DND-41 (cell line): ENCODE data around the gene FAM184B.
A peak's percentile ranks its signal among the peaks of the same experiment; 100 is the strongest.

Experiments used
- ATAC-seq: fragments of 200-7000 bp; cut with Tn5 transposase; 3 replicates; pipeline ENCODE4 v1.9.1; 2021; ENCODE audit warnings: low read depth; ENCODE audit not compliant: insufficient read depth
- DNase-seq: peaks from one replicate; pipeline ENCODE4 v3.0.0-alpha.2; 2020
- H2AFZ ChIP-seq: 2 replicates; pipeline ENCODE4 v1.6.0; 2012; ENCODE audit warnings: low read depth, low read length
- H3K27ac ChIP-seq: 2 replicates; pipeline ENCODE4 v1.5.1; 2012; ENCODE audit warnings: low read length, inconsistent platforms
- H3K27me3 ChIP-seq: fragments of 200-600 bp; sonication (generic); 2 replicates; pipeline ENCODE4 v1.6.0; 2012; ENCODE audit warnings: low read length, mild to moderate bottlenecking, inconsistent platforms; ENCODE audit not compliant: insufficient read depth, poor library complexity
- H3K36me3 ChIP-seq: 2 replicates; pipeline ENCODE4 v1.5.1; 2012; ENCODE audit warnings: low read length, inconsistent platforms; ENCODE audit not compliant: insufficient read depth
- H3K4me1 ChIP-seq: 2 replicates; pipeline ENCODE4 v1.5.1; 2012; ENCODE audit warnings: mild to moderate bottlenecking, low read length; ENCODE audit not compliant: insufficient read depth
- H3K4me2 ChIP-seq: 2 replicates; pipeline ENCODE4 v1.6.0; 2012; ENCODE audit warnings: mild to moderate bottlenecking, moderate library complexity, low read length, inconsistent platforms; ENCODE audit not compliant: insufficient read depth
- H3K4me3 ChIP-seq, 2 experiments: fragments of 200-600 bp in 1 of 2; shearing (Covaris generic) in 1 of 2; 2 replicates each; pipeline ENCODE4 v1.5.1; 2012 to 2016; ENCODE audit warnings: inconsistent platforms in 2 of 2, low read length in 2 of 2, mild to moderate bottlenecking in 2 of 2, low read depth in 1 of 2, moderate library complexity in 1 of 2
- H3K79me2 ChIP-seq: 2 replicates; pipeline ENCODE4 v1.6.0; 2012; ENCODE audit warnings: low read length, inconsistent platforms; ENCODE audit not compliant: insufficient read depth
- H3K9ac ChIP-seq: 2 replicates; pipeline ENCODE4 v1.6.0; 2012; ENCODE audit warnings: low read depth, mild to moderate bottlenecking, inconsistent platforms, low read length, moderate library complexity
- H3K9me3 ChIP-seq: 2 replicates; pipeline ENCODE4 v1.5.1; 2012; ENCODE audit warnings: low read length, moderate library complexity, mild to moderate bottlenecking, inconsistent platforms; ENCODE audit not compliant: insufficient read depth, severe bottlenecking
- H4K20me1 ChIP-seq: 2 replicates; pipeline ENCODE4 v1.6.0; 2012; ENCODE audit warnings: low read length; ENCODE audit not compliant: insufficient read depth
- EZH2 ChIP-seq: IDR thresholded peaks from 3 replicates; pipeline ENCODE4 v1.6.1; 2012; ENCODE audit warnings: borderline replicate concordance, low read depth, mild to moderate bottlenecking, moderate library complexity, low read length, inconsistent platforms; ENCODE audit not compliant: severe bottlenecking
- TF ChIP-seq, protein P1 (sequence below): IDR thresholded peaks from 2 replicates; pipeline ENCODE4 v1.5.1; 2012; ENCODE audit warnings: borderline replicate concordance, low read length, moderate library complexity, mild to moderate bottlenecking; ENCODE audit not compliant: poor library complexity, severe bottlenecking; ENCODE audit errors: extremely low read depth

Gene FAM184B

DNA sequence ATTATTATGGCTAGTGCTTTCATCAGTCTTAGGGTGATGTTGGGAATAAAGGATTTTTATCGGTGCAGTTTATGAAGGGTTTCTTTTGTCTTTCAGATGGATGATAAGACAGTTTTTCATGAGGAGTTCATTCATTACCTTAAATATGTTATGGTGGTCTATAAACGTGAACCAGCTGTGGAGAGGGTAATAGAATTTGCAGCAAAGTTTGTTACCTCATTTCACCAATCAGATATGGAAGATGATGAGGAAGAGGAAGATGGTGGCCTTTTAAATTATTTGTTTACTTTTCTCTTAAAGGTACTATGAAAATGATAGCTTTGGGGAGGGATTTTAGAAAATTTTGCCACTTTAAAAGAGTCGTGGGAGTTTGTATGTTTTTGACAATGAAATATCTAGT lies 30.7 kb upstream of the FAM184B start:
- peak overlapping the region; percentile 92 for H3K9ac ChIP-seq
- no peaks in the 10 kb centered on the region for H3K9me3 ChIP-seq

DNA sequence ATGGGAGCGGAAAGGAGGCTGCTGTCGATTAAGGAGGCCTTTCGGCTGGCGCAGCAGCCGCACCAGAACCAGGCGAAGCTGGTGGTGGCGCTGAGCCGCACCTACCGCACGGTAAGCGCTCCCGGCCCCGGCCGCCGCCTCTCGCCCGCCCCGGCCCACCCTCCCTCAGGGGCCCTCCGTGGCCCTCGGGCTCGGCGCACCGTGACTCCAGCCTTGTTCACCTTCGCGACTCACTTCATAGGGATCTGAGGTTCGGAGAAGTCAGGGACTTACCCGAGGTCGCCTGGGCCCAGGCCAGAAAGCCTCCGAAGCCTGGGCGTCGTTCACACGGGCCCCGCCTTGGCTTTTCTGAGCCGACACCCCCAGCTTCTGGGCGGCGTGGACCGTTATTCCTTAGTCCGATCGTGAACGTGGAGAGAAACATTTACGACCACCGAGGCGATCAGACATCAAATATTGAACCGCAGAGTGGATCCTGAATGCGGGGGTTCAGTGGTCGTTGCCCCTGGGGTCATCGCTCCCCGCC lies 29.7 kb upstream of the FAM184B start:
- Histone ChIP-seq H3K36me3 (peaks cover 63% of the 10 kb centered on the region), H3K27me3 (no peaks in the 10 kb centered on the region), H3K4me1 (peaks cover 57% of the 10 kb centered on the region), H4K20me1 (peaks cover 49% of the 10 kb centered on the region), H3K79me2 (peaks cover 98% of the 10 kb centered on the region), H3K9me3 (no peaks in the 10 kb centered on the region), H3K4me2 (peak overlapping the region; percentile 81), H3K9ac (peak overlapping the region; percentile 92), H3K27ac (peak overlapping the region; percentile 97), H2AFZ (peak overlapping the region; percentile 85), H3K4me3 (peak overlapping the region; percentile 77 to 95)
- TF ChIP-seq EZH2: no peak
- TF ChIP-seq, protein P1, sequence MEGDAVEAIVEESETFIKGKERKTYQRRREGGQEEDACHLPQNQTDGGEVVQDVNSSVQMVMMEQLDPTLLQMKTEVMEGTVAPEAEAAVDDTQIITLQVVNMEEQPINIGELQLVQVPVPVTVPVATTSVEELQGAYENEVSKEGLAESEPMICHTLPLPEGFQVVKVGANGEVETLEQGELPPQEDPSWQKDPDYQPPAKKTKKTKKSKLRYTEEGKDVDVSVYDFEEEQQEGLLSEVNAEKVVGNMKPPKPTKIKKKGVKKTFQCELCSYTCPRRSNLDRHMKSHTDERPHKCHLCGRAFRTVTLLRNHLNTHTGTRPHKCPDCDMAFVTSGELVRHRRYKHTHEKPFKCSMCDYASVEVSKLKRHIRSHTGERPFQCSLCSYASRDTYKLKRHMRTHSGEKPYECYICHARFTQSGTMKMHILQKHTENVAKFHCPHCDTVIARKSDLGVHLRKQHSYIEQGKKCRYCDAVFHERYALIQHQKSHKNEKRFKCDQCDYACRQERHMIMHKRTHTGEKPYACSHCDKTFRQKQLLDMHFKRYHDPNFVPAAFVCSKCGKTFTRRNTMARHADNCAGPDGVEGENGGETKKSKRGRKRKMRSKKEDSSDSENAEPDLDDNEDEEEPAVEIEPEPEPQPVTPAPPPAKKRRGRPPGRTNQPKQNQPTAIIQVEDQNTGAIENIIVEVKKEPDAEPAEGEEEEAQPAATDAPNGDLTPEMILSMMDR: peak; percentile 6
- ATAC-seq (peak; percentile 49), DNase-seq (peak; percentile 46)

More for the DNA sequence above, 30.7 kb upstream of the FAM184B start:
- H3K27ac ChIP-seq: peak overlapping the region; percentile 97
- TF ChIP-seq EZH2: no peak
- peaks cover 59% of the 10 kb centered on the region for H3K4me1 ChIP-seq
- H3K79me2 ChIP-seq: peaks cover 98% of the 10 kb centered on the region
- peaks cover 51% of the 10 kb centered on the region for H4K20me1 ChIP-seq
- H2AFZ ChIP-seq: no peak overlapping the region
- no peaks in the 10 kb centered on the region for H3K27me3 ChIP-seq
- peak overlapping the region; percentile 81 for H3K4me2 ChIP-seq
- H3K36me3 ChIP-seq: peaks cover 67% of the 10 kb centered on the region
- peak overlapping the region; percentile 77 to 95 for H3K4me3 ChIP-seq
- DNase-seq: no peak
- ATAC-seq: no peak

DNA sequence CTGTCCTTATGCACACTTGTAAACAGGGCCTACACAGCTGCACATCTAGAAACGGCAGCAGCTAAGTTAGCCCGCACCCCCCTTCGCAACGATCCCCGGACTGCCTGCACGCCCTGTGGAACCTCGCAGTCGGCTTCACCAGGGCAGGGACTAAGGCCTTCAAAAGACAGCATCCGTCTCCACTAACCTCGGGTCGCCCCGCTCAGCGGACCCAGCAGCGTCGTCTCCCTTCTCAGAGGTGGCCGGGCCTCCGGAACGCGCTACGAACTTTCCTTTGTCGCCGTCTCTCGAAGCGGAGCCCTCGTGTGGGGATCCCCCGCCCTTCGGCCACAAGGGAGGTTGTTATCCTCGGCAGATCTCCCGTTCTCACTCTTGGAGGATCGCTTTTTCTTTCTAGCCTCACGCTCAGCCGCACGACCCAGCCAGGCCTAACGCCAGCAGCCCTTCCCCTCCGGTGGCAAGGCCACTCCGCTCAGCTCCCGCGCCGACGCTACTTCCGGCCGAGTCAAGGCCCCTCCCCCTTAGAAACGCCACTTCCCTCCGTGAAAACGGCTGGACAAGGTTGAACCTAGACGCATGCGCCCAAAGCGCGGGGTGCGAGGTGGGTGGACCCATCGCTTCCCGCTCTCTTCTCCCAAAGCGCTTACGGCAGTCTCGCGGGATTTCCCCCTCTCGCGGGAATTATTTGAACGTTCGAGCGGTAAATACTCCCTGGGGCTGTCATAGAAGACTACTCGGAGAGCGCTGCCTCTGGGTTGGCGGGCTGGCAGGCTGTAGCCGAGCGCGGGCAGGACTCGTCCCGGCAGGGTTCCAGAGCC lies 29.0 kb upstream of the FAM184B start, which contains the start of the genes DCAF16 and NCAPG:
Gene DCAF16, minus strand, starts transcription at position 498 of the 818 bp plus-strand sequence. CDS start 6,616 bp downstream, outside the sequence.
Gene NCAPG, plus strand, starts transcription at position 720 of the 818 bp plus-strand sequence. CDS start 99 bp downstream, outside the sequence.
- Histone ChIP-seq H3K4me3 (peak within 1 kb of the TSS; percentile 77 to 95), H3K27ac (peak within 1 kb of the TSS; percentile 97), H3K4me1 (peaks cover 58% of the 10 kb centered on the region), H3K9ac (peak within 1 kb of the TSS; percentile 92), H4K20me1 (peaks cover 53% of the 10 kb centered on the region), H3K36me3 (peaks cover 63% of the 10 kb centered on the region), H3K9me3 (no peaks in the 10 kb centered on the region), H3K4me2 (peak within 1 kb of the TSS; percentile 95), H2AFZ (peak within 1 kb of the TSS; percentile 85), H3K79me2 (peaks cover 98% of the 10 kb centered on the region), H3K27me3 (no peaks in the 10 kb centered on the region)
- peak; percentile 83 for ATAC-seq
- TF ChIP-seq, protein P1: no peak
- TF ChIP-seq EZH2: no peak
- peak; percentile 99 for DNase-seq

DNA sequence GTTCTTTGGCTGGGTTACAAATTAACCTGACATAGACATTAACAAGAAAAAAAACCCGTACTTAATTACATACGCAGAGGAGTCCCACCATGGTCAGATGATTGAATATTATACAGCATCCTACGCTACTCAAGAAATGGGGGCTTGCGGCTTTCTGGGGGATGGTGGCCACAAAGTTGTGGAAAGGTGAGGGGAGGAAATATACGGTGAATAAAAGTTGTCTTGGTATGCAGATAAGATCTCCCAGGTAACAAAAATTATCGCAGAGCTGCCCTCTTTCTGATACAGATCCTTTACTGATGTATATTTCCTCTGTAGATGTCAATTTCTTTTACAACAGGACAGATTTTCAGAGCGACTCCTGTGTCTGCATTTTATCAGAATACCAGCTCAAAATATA lies 28.2 kb upstream of the FAM184B start:
- Histone ChIP-seq H3K79me2 (peaks cover 98% of the 10 kb centered on the region), H3K4me1 (peaks cover 57% of the 10 kb centered on the region), H3K27ac (peak overlapping the region; percentile 95), H3K9me3 (no peaks in the 10 kb centered on the region), H3K9ac (peak overlapping the region; percentile 92), H3K4me2 (peak overlapping the region; percentile 95), H4K20me1 (peaks cover 58% of the 10 kb centered on the region), H3K27me3 (no peaks in the 10 kb centered on the region), H2AFZ (no peak overlapping the region), H3K36me3 (peaks cover 63% of the 10 kb centered on the region), H3K4me3 (peak overlapping the region; percentile 59 to 77)
- ATAC-seq (no peak), DNase-seq (peak; percentile 23)
- TF ChIP-seq, protein P1: no peak
- TF ChIP-seq EZH2: no peak
